HepG2 (cell line): ENCODE data around the gene ZNF526. TPM values are rescaled to one million over a fixed set of nuclear protein-coding genes. Genes with fewer than 3 reads are reported as not detected.

Source experiments
- RFXAP ChIP-seq: sonication (generic); formaldehyde crosslinking; IDR thresholded peaks from 2 replicates; pipeline ENCODE4 v1.4.0; 2020; ENCODE audit warnings: missing genetic modification reagents, borderline replicate concordance
- RXRB ChIP-seq: IDR thresholded peaks from 2 replicates; pipeline ENCODE4 v1.6.1; 2016; ENCODE audit warnings: borderline replicate concordance, missing genetic modification reagents, missing compliant biosample characterization
- SP4 ChIP-seq: sonication (generic); formaldehyde crosslinking; IDR thresholded peaks from 2 replicates; pipeline ENCODE4 v1.8.1; 2023; ENCODE audit warnings: mild to moderate bottlenecking, missing genetic modification reagents
- ZNF329 ChIP-seq: sonication (generic); formaldehyde crosslinking; IDR thresholded peaks from 2 replicates; pipeline ENCODE4 v1.9.0; 2021; ENCODE audit warnings: low read depth, mild to moderate bottlenecking, missing genetic modification reagents
- ZNF44 ChIP-seq: sonication (generic); formaldehyde crosslinking; IDR thresholded peaks from 2 replicates; pipeline ENCODE4 v1.5.1; 2020; ENCODE audit warnings: mild to moderate bottlenecking, missing genetic modification reagents
- ZNF761 ChIP-seq: sonication (generic); formaldehyde crosslinking; conservative IDR thresholded peaks from 2 replicates; pipeline ENCODE4 v1.4.0; 2020; ENCODE audit warnings: mild to moderate bottlenecking, missing genetic modification reagents
- ZNF773 ChIP-seq: sonication (generic); formaldehyde crosslinking; IDR thresholded peaks from 2 replicates; pipeline ENCODE4 v1.4.0; 2020; ENCODE audit warnings: missing genetic modification reagents, borderline replicate concordance
- ZNF83 ChIP-seq: sonication (generic); formaldehyde crosslinking; IDR thresholded peaks from 2 replicates; pipeline ENCODE4 v1.4.0; 2020; ENCODE audit warnings: missing genetic modification reagents, mild to moderate bottlenecking, borderline replicate concordance
- ZSCAN30 ChIP-seq: sonication (generic); formaldehyde crosslinking; IDR thresholded peaks from 2 replicates; pipeline ENCODE4 v1.5.0; 2020; ENCODE audit warnings: mild to moderate bottlenecking, missing genetic modification reagents
- polyA plus RNA-seq, 8 experiments: library from polyadenylated mRNA; depleted of rRNA in 3 of 8; stranded (reverse) in 7 of 8; unstranded in 1 of 8; fragments of >200 nt; fragmentation: Illumina TruSeq in 4 of 8; extraction: Trizol in 4 of 8; gene quantifications; 2 replicates each; pipeline versions ENCODE4 v1.2.1 to v1.2.3, GENCODE V29; 2011 to 2016; ENCODE audit warnings: low read depth in 4 of 8, missing spikeins in 1 of 8, mixed read lengths in 1 of 8; ENCODE audit not compliant: insufficient read depth in 1 of 8
- total RNA-seq, 5 experiments: library from RNA; depleted of rRNA; stranded (reverse); fragments of >200 nt; fragmentation: Illumina TruSeq; extraction: Trizol; gene quantifications; 2 replicates each; pipeline ENCODE4 v1.2.3, GENCODE V29; 2016; ENCODE audit warnings: low read depth in 1 of 5
- TF ChIP-seq, protein P1 (sequence below): sonication (generic); formaldehyde crosslinking; conservative IDR thresholded peaks from 2 replicates; pipeline ENCODE4 v1.4.0; 2020; ENCODE audit warnings: missing genetic modification reagents
- TF ChIP-seq, protein P2 (sequence below): sonication (generic); formaldehyde crosslinking; IDR thresholded peaks from 2 replicates; pipeline ENCODE4 v1.9.0; 2021; ENCODE audit warnings: missing genetic modification reagents, borderline replicate concordance
- TF ChIP-seq, protein P3 (sequence below): sonication (generic); formaldehyde crosslinking; conservative IDR thresholded peaks from 2 replicates; pipeline ENCODE4 v1.4.0; 2020; ENCODE audit warnings: missing genetic modification reagents
- TF ChIP-seq, protein P4 (sequence below): sonication (generic); IDR thresholded peaks from 2 replicates; pipeline ENCODE4 v1.6.1; 2016; ENCODE audit warnings: low read depth, borderline replicate concordance
- TF ChIP-seq, protein P5 (sequence below): sonication (generic); formaldehyde crosslinking; IDR thresholded peaks from 2 replicates; pipeline ENCODE4 v1.4.0; 2020; ENCODE audit warnings: mild to moderate bottlenecking, missing genetic modification reagents, borderline replicate concordance

Gene ZNF526
- total and polyA plus RNA-seq, 2 of the 13 experiments (the other 11 are each of a cell fraction or from before 2014, with no cell fraction given) = 3.3 to 8.4 TPM

DNA sequence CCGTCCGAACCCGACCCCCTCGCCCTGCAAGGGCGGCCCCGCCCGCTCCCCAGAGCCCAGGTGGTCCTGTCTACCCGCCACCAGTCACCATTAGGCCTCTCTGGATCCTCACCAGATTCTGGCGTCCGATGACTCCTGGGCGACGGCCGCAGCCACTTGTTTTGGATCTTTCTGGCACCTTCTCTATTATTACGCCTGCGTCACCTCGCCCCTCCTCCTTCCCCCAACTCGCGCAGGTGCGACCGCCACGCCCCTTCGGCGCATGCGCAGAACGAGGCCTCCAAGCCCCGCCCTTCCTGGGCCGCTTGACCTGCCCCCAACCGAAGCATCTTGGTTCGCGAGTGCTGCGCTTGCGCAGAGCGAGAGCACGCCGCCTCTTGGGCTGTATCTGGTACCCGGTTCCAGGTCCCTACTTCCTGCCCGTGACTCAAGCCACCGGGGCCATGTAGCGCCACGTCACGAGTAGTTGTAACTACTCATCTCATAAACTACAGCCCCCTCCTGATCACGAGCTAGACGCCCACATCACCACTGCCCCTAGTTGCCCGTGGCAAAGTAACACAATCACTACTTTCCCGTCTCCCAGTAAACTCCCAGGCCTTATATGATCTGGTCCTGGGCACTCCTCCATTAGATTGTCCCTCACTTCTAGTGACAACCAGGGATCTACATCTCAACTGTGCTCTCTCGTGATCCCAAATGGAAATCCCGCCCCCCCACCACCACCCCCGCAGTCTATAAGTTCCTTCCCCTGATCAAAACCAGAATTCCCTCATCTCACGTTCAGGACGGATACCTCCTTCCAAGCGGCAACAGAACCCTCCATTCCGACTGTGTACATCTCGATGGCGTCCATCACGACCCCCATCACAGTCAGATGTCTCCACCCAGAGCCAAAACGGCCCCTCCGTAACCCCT lies 2.3 kb upstream of the ZNF526 start, which contains the start of gene DEDD2 (continued):
- no peak for TF ChIP-seq ZNF773 (CRISPR knock-in tag)
- TF ChIP-seq, protein P1, sequence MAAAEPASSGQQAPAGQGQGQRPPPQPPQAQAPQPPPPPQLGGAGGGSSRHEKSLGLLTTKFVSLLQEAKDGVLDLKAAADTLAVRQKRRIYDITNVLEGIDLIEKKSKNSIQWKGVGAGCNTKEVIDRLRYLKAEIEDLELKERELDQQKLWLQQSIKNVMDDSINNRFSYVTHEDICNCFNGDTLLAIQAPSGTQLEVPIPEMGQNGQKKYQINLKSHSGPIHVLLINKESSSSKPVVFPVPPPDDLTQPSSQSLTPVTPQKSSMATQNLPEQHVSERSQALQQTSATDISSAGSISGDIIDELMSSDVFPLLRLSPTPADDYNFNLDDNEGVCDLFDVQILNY (CRISPR knock-in tag) = no peak
- TF ChIP-seq, protein P2, sequence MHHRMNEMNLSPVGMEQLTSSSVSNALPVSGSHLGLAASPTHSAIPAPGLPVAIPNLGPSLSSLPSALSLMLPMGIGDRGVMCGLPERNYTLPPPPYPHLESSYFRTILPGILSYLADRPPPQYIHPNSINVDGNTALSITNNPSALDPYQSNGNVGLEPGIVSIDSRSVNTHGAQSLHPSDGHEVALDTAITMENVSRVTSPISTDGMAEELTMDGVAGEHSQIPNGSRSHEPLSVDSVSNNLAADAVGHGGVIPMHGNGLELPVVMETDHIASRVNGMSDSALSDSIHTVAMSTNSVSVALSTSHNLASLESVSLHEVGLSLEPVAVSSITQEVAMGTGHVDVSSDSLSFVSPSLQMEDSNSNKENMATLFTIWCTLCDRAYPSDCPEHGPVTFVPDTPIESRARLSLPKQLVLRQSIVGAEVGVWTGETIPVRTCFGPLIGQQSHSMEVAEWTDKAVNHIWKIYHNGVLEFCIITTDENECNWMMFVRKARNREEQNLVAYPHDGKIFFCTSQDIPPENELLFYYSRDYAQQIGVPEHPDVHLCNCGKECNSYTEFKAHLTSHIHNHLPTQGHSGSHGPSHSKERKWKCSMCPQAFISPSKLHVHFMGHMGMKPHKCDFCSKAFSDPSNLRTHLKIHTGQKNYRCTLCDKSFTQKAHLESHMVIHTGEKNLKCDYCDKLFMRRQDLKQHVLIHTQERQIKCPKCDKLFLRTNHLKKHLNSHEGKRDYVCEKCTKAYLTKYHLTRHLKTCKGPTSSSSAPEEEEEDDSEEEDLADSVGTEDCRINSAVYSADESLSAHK = no peak
- TF ChIP-seq, protein P3, sequence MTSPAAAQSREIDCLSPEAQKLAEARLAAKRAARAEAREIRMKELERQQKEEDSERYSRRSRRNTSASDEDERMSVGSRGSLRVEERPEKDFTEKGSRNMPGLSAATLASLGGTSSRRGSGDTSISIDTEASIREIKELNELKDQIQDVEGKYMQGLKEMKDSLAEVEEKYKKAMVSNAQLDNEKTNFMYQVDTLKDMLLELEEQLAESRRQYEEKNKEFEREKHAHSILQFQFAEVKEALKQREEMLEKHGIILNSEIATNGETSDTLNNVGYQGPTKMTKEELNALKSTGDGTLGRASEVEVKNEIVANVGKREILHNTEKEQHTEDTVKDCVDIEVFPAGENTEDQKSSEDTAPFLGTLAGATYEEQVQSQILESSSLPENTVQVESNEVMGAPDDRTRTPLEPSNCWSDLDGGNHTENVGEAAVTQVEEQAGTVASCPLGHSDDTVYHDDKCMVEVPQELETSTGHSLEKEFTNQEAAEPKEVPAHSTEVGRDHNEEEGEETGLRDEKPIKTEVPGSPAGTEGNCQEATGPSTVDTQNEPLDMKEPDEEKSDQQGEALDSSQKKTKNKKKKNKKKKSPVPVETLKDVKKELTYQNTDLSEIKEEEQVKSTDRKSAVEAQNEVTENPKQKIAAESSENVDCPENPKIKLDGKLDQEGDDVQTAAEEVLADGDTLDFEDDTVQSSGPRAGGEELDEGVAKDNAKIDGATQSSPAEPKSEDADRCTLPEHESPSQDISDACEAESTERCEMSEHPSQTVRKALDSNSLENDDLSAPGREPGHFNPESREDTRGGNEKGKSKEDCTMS (CRISPR knock-in tag) = no peak
- TF ChIP-seq ZNF83 (CRISPR knock-in tag) = no peak
- no peak for TF ChIP-seq ZNF44 (CRISPR knock-in tag)
- no peak for TF ChIP-seq ZNF329 (CRISPR knock-in tag)
- peak; percentile 52; the same call in 1 of the 2 replicates for TF ChIP-seq RFXAP (CRISPR knock-in tag)
- no peak for TF ChIP-seq RXRB (CRISPR knock-in tag)
- TF ChIP-seq, protein P4, sequence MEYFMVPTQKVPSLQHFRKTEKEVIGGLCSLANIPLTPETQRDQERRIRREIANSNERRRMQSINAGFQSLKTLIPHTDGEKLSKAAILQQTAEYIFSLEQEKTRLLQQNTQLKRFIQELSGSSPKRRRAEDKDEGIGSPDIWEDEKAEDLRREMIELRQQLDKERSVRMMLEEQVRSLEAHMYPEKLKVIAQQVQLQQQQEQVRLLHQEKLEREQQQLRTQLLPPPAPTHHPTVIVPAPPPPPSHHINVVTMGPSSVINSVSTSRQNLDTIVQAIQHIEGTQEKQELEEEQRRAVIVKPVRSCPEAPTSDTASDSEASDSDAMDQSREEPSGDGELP = no peak
- TF ChIP-seq ZSCAN30 = no peak
- peak; percentile 54 for TF ChIP-seq SP4
- TF ChIP-seq ZNF761 (CRISPR knock-in tag) = 0 out of 2 replicates have a peak, but pooled peaks have one; percentile 61
- TF ChIP-seq, protein P5, sequence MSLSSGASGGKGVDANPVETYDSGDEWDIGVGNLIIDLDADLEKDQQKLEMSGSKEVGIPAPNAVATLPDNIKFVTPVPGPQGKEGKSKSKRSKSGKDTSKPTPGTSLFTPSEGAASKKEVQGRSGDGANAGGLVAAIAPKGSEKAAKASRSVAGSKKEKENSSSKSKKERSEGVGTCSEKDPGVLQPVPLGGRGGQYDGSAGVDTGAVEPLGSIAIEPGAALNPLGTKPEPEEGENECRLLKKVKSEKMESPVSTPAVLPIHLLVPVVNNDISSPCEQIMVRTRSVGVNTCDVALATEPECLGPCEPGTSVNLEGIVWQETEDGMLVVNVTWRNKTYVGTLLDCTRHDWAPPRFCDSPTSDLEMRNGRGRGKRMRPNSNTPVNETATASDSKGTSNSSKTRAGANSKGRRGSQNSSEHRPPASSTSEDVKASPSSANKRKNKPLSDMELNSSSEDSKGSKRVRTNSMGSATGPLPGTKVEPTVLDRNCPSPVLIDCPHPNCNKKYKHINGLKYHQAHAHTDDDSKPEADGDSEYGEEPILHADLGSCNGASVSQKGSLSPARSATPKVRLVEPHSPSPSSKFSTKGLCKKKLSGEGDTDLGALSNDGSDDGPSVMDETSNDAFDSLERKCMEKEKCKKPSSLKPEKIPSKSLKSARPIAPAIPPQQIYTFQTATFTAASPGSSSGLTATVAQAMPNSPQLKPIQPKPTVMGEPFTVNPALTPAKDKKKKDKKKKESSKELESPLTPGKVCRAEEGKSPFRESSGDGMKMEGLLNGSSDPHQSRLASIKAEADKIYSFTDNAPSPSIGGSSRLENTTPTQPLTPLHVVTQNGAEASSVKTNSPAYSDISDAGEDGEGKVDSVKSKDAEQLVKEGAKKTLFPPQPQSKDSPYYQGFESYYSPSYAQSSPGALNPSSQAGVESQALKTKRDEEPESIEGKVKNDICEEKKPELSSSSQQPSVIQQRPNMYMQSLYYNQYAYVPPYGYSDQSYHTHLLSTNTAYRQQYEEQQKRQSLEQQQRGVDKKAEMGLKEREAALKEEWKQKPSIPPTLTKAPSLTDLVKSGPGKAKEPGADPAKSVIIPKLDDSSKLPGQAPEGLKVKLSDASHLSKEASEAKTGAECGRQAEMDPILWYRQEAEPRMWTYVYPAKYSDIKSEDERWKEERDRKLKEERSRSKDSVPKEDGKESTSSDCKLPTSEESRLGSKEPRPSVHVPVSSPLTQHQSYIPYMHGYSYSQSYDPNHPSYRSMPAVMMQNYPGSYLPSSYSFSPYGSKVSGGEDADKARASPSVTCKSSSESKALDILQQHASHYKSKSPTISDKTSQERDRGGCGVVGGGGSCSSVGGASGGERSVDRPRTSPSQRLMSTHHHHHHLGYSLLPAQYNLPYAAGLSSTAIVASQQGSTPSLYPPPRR (CRISPR knock-in tag) = 0 out of 2 replicates have a peak, but pooled peaks have one; percentile 43
